Inflammatory macrophage treated with lipopolysaccharide for 1 hour (primary cell): ENCODE data around the gene FRY.
"Not testable (repeated sequence)": the region's sequence is repeated elsewhere in the genome, so short reads cannot be mapped to it uniquely, and the experiment has no call there.

Experiments
- DNase-seq, 2 donors: peaks; one replicate each; pipeline ENCODE4 v3.0.0-alpha.2; 2020 to 2022

The FRY gene

DNA sequence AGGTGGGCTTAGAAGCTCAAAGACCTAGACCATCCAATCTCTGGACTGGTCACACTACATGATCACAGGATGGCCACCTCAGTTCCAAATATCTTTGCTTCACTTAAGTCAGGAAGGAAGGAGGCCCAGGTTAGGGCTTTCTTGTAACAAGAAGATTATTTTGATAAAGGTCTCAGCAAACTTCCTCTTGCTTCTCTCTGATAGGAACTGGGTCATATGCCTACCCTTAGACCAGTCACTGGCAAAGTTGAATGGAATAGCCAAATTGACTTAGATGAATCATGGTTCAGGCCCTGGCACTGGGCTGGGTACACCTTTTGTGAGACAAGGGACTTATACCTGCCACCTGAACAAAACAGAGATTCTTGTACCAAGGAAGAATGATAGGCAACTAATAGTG, 11.0 kb downstream of the FRY start:
- no peak for DNase-seq

DNA sequence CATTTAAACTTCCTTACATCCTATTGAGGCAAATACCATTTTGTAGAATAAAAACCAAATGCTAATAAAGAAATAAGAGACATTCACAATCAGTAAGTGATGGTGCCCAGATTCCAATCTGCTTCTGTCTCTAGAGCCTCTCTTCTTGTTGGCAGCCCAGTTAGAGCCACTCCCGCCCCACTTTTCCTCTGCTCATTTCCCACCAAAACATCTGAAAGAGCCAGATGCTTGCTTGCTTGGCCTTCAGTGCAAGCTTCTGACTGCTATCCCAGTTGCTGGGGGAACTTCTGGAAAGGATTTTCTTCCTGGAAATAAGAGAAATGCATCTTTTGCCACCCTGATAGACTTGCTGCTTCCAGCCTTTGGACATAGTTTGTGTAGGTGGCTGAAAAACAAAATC, 12.9 kb downstream of the FRY start:
- DNase-seq: no peak

DNA sequence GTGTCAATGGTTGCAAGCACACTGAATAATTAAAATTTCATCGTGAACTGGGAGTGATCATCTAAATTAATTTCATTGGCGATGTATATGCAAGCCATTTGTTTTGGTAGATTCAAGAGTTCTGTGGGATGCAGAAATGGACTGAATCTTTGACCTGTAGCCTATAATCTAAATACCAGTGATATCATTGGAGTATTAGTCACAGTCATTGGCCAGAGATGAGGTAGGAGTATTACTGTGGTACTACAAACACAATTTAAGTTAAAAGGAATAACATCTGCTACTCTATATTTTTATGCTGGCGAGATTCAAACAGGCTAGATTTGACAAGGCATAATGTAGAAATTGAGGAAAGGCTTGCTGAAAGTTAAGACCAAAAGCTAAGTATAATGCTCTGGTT, 14.0 kb downstream of the FRY start:
- DNase-seq: peak in 1 of 2 donors; percentile 28

DNA sequence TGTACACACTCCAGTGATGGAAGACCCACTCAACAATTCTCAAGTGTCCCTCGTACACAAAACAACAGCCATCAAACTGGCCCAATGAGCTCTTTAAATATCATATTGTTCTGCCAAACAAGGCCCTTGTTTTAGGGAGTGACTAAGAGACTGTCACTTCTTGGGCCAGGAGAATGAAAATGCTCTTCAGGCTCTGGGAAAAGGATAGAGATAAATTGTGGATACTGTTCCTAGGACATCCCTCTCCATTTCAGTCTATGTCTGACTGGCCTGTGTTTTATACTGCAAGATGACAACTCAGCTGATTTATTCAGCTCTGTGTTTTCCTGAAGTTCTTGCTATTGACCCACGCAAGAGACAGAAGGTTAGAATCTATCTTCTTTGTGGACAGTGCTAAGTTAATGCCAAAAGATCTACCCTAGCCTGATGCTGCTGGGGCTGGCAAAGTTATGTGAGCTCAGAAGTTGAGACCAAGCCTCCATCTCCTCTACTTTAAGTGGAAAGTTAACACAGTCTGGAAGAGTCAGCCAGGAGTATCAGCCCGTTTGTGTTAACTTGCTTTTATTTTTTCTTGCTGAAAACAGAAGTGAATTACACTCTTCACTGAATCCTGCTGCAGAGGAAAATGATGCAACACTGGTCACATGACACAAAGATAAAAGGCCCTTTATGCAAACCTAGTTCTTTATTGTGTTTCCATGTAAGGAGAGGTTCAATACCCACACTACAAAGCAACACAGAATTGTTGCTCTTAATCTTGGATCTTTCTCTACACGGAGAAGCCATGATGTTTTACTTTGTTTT, 14.6 kb downstream of the FRY start:
- peak; percentile 73 to 79 for DNase-seq

DNA sequence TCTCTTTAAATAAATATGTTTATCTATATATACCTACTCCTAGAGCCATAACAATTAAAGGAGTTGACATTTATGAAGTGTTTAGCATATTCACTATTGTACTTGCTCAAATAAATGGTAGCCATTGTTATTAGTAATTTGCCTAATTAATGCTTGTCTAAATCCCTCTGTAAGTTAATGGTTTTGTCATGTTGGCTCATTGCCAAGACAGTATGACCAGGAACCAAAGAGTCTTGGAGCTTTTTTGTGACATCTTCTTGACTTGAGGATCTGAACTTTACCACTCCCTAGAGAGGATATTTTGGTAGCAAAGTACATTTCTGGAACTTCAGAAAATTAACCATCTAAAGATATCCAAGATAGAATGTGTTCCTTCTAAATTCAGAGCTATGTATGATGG, 15.5 kb downstream of the FRY start:
- no peak for DNase-seq

DNA sequence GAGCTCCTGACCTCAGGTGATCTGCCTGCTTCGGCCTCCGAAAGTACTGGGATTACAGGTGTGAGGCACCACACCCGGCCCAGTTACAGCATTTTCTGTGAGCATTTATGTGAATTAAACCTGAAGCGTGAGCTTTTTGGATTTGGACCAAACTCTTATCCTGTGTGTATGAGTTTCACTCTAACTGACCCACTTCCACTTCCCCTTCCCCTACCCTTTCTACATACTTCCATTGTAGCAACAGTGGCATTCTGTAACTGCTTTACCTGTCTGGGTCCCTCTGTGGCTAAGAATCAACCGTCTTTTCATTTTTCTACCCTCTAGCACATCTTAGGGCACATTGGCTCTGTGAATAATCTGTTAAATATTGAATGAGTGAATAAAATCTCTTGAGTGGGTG, 16.2 kb downstream of the FRY start:
- DNase-seq: no peak

DNA sequence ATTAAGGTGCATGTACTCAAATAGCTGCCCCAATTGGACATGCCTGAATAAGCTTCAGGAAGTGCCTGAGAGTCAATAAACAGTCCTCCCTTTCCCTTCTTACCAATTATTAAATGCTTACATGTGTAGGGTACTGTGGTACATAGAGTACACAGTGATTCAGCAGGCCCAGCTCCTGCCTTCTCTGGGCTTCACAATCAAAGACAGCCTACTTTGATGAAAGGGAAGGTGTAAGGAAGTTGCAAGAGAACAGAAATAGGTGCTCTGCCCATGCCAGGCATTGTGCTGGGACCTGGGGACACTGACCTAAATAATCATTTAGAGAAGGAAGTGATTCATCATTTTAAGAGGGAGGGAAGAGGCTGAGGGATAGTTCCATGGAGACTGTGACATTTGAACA, 17.2 kb downstream of the FRY start:
- DNase-seq: no peak

DNA sequence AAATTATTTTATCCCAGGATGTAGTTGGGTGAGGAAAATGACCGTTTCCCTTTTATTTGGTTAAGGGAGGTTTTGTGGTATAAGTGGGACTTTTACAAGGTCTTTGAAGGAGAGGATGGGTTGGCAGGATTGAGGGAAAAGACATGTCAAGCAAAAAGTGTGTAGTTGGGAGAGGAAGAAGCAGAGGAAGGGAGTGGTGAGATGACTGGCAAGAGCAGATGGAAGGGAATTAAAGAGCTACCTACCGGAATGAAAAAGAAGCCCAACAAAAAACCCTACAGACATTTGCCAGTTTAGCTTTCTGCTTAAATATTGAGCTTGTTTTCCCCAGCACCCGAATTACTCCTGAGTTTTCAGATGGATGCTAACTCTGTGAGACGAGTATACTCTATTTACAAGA, 19.6 kb downstream of the FRY start:
- DNase-seq: no peak

DNA sequence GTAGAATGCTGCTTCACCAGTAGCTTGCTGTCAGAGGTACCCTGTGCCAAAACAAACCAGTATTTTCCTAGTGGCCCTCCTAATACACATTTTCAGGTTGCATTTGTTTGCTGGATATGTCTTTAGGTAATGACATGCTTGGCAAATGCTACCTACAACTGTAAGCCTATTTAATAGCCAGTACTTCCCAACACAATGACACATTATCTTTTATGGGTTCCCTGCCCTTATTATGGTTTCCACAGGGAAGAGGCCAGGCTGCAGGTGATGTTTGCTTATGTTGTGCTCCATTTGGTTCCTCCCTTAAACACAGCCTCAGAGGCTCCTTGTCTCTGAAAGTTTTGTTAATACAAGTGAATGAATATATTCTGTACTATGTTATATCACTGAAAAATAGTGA, 24.7 kb downstream of the FRY start:
- no peak for DNase-seq

DNA sequence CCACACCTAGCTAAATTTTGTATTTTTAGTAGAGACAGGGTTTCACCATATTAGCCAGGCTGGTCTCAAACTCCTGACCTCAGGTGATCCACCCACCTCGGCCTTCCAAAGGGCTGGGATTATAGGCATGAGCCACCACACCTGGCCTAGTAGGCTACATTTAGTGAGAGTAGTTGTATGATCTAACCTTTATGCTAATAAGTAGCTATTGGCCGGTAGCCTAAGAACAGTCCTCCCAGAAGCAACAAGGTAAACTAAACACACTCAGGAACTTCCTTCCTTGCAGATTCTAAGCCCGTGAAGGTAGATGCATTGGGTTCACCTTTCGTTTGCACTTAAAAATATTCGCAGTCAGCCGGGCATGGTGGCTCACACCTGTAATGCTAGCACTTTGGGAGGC, 25.8 kb downstream of the FRY start:
- DNase-seq: not testable (repeated sequence)

DNA sequence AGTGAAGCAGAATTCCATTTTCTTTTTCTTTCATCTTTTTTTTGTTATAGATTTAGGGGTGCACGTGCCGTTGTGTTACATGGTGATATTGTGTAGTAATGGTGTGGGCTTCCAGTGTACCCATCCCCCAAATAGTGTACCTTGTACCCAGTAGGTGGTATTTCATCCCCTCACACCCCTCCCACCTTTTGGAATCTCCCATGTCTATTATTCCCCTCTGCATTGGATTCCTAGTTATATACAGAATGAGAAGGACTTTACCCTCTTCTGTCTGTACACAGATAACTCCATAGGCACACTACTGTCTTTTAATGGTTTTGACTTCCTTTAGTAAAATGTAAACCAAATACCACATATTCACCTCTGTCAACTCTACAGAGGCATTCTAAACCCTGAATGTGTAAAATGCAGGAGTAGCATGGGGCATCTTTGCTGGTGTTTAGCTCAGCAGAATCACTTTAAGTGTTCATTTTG, 28.0 kb downstream of the FRY start:
- no peak for DNase-seq

DNA sequence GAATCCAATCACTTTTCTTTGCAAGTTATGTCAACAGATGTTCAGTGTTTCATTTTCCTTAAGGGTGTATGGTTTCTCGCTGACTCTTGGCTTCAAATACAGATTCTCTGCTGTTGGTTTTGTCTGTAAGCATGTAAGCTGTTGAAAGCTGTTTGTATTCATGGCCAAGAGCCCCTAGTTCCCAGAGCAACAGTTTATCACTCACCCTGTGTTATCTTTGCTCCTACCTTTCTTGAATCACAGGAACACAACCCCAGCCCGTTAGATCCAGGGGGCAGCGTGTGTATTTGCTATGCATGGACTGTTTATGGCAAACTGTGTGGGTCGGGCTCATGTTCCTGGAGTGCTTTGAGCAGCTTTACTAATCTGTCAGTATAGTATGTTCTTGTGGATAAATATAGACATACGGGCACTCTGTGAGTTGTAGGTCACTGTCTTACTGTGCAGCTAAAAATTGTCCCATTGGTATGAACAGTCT, 28.9 kb downstream of the FRY start:
- no peak for DNase-seq

DNA sequence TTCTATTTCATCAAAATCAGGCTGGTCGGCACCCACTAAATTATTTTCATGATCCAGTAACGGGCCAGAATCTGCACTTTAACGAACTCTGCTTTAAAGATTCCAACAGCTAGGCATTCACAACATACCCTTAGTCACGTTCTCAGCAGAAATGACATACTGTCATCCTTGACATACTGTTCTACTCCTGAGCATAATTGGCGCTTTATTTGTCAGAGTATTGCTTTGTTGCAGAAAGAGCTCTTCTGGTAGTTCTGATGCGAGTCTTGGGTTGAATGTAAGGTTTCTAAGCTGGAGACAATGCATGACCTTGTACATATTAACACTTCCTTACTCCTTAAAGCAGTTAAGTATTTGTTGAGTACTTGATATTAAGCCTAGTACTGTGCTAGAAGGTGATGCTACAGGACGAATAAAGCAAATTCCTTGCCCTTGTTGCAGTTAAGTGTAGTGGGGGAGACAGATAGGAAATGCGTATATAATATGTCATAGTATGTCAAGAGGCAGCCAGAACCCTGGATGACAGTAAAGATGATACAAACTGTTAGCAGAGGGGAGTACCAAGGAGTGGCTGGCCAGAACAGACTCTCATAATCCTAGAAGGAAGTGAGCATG, 32.2 kb downstream of the FRY start:
- no peak for DNase-seq

DNA sequence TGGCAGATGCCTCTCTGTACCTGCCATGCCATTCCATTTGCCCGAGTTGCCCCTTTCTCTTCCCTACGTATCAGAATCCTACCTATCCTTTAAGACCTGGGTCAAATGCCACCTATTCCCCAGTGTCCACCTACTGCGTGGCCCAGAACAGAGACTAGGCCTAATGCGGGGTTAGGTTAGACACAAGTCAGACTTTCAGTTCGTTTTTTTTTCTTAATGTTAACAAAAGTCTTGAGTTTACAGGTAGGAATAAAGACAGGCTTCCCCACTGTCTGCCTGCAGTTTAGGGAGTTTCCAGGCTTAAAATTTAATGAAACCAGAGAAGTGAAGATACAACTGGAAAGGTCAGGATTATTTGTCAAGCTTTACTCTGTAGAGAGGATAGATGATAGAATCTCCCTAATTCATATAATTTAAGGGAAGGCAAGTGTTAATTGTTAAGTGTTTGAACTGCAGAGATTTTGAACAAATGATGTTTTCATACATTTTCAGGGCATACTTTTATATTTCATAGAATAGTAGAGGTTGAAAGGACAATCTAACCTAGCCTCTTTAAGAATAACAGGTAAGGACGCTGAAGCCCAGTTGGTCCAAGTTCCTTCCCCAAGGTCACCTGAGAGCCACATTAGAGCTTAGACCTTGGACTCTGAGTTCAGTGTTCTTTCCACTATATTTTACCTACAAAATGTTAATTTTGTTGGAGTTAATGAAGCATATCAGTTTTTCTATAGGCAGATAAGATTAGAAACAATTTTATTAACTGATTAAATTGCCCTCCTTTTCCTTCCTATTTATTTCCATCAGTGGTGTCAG, 35.8 kb downstream of the FRY start:
- DNase-seq: no peak

DNA sequence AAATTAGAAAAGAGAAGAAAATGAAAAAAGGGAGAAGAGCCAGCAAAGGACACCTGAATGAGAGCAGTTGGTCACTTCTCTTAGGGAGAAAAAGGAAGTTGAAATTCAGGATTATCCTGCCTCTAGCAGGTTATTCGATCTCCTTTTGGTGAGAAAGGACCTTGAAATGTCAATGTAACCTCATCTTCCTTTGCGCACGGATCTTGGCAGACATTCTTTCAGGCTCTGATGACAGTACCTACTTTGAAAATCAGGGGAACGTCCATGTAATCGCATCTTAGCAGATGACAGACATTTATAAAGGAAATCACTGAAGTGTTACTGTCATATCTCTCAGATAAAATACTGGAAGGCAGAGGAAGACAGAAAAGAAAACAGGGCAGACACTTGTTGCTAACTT, 36.7 kb downstream of the FRY start:
- DNase-seq: no peak

DNA sequence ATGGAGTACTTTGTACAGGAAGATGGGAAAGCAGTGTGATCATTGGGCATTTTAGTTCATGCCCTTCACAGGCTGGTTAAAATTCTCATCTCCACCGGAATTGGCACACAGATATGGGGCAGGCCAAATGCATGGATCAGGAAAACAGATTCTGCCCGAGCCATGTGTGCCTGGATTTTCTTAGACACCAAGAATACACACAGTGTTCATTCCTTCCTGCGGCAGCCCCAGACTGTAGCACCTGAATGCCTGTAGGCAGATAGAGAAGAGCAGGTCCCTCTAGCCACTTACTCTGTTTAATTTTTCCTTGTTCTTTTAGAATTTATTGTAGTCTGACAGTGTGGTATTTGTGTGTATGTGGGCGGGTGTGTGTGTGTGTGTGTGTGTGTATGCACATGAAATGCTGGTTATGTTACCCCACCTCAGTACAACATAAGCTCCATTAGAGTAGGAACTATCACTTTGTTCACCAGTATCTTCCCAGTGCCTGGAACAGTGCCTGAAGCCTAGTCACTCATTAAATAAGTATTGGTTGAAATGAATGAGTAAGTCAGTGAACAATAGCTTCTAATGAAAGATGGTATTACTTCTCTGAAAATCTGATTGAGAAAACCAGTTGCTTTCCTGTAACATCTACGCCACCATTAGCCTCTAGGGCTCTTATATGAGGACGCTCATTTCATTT, 41.7 kb downstream of the FRY start:
- no peak for DNase-seq

DNA sequence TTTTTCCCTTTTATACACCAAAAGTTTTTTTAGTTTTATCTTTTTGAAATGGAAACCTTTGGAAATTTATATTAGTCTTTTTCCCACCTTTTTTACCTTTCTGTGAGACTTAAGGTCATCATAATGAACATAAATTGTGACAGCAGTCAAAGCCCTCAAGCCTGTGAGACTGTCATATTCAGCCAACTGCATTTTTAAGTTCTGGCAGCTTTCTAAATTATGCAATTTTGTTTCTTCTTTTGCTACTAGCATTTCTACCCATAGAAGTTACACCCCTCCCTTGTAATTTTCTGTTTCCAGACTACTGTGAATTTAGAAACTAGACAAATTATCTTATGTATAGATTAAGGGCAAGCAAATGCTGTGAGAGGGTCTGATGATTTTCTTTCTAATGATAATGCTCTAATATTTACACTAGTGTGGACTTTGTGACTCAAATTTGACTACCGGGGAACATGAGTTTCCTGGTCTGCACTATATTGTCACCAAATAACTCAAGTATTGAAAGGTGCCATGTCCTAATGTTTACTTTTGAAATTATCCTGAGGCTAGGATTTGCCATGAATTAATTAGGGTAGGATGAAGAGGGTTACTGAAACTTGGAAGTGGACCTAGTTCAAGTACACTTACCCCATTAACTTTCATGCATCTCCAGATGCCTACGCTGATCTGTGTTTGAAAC, 43.7 kb downstream of the FRY start:
- no peak for DNase-seq

DNA sequence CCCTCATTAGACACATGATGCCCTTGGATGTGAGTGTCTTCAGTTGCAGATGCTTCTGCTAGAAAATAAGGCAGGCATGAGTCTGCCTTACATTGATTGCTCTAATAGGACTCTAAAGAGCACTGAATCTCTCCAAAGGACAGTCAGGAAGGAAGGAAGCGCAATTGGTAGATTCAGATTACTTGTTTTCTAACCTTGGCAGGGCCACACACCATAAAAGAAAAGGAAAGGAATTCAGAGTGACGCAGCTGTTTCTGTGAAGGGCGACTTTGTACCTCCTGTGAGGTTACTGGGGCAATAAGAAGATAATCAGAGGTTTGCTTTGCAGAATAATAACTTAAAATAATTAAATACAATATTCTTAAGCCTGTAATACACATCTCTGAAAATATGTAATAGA, 48.0 kb downstream of the FRY start:
- DNase-seq: no peak

DNA sequence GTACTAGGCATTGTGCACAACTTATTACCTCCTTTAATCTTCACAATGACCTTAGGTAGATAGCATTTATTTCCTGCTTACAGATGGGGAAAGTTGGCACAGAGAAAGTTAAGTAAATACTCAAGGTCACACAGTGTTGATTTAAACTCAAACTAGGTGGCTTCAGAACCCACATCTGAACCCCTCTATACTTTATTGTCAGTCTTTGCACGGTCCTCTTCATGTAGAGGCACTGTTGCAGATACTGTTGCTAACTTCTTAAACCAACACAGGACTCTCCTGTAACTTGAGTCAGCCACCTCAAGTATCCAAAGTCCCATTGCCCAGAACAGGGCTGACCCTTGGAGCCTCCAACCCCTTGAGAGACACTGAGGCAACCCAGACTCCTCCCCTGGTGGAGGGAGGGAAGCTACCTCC, 48.8 kb downstream of the FRY start:
- DNase-seq: no peak

DNA sequence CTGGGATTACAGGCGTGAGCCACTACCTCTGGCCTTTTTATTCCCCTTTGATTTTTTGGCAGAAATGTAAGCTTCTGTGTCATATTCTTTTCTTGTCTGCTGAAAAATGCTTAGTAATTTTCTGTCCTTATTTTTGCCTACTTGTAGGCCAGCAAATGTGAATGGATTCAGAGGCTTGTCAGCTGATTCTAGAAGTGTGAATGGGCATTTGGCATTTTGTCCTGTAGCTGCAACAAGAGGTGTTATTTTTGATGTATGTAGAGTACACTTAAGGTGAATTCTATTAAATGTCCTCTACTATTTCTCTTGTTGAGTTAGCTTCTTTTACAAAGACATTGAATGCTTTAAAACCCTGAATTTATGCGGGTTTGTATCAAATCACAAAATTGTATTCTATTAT, 50.0 kb downstream of the FRY start:
- DNase-seq: no peak

DNA sequence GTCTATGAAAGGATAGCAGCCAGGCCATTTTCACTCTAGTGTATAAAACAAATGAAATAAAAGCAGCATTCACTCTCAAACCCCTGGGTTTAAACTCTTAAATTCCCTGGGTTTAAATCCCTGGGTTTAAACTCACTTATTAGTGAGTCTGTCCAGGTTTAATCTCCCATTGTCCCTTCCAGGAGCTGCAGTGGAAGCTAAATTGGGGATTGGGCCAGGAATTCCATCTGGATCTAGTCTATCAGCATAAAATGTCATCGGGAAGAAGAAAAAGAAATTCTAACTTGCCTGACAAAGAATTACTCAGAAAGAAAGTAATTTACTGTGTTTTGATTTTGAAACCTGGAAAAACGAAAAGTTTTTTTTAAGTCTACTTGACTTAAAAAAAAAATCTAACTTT, 54.8 kb downstream of the FRY start:
- DNase-seq: no peak

DNA sequence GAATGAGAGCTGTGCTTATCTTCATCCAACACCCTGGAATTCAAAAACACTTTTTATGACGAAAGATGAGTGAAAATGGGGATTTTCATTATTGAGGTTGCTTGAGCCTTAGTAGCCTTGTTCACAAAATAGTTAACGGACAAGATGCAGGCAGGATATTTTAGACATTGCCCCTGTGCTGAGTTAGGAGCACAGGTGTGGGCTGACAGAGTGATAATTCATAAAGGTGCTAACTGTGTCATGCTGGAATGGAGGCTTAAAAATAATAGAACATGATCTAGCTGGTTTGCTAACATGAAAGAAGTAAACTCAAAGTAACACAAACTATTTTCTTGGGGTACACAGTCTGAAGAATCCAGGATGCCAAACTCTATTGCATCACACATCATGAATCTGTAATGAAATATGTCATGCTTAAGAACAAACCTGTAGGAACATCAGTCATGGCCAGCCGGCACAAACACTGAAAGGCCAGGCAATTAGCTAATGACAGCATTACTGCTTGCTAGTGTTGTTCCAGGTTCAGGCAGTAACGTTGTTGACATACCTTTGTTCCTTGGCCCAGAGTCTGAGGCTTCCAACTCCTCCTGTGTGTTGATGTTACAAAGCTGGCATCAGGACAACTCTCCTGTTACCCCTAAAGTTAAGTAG, 55.3 kb downstream of the FRY start:
- DNase-seq: no peak
